ENCODE results near the gene MYPN.

- TF ChIP-seq POLR2AphosphoS5 (IDR thresholded peaks at IDR 0.05; ENCODE audit: low read depth, low read length) (no peak), SIN3A (IDR thresholded peaks at IDR 0.05; ENCODE audit: borderline replicate concordance, insufficient read depth, low read length) (no peak), TAF1 (IDR thresholded peaks at IDR 0.05; ENCODE audit: borderline replicate concordance, insufficient read depth, low read length) (no peak), REST (IDR thresholded peaks at IDR 0.05; ENCODE audit: insufficient read depth in 1 of 2, low read depth in 2 of 2, low read length in 2 of 2) (no peak)
These were observed 22.2 kb upstream of the MYPN start for GRCh38 chr10:68086910-68087684.
